Measurements from ENCODE around the gene LTF. TPM values are rescaled to one million over a fixed set of nuclear protein-coding genes. Genes with fewer than 3 reads are reported as not detected.

LTF gene
- total RNA-seq, 1 donor from 2014 or later: not detected

DNA sequence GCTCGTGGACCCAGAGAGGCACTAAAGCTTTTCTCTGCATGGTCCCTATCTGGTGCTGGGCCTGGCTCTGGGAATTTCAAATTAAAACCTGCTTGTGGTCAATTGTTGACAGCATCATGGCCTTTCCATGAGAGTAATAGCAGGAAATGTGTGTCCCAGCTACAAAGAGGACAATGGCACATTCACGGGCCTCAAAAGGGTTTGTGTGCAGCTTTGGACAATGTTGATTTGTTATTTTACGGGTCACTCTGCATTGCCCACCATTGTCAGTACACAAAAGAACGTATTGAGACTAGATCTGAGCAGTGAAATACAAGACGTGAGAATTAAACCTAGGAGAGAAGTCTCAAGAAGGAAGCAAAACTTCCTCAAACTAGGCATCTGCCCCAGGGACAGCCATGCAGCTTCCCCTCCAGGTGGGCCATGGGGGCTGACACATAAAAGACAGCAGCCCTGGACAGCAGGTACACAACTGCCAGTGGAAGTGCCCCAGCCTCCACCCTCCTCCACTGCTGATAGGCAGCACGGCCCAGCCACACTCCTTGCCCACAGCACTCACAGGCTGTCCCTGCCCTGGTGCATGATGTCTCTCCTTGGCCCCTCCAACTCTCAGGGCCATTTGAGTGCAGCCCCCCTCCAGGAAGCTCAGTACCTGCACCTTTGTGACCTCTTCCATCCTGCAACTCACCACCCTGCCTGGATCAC, 15.9 kb upstream of the LTF start:
- no peaks in the 10 kb centered on the region for H3K79me2 ChIP-seq (ENCODE audit: insufficient read depth, low read length)
- peaks cover 7% of the 10 kb centered on the region for H3K4me1 ChIP-seq (ENCODE audit: insufficient read depth, low read length)
- H3K9me3 ChIP-seq (ENCODE audit: insufficient read depth, low read depth, low read length): no peaks in the 10 kb centered on the region
- H3K36me3 ChIP-seq (ENCODE audit: insufficient read depth, low read length): no peaks in the 10 kb centered on the region
- no peak overlapping the region for H3K27ac ChIP-seq (ENCODE audit: low read depth, low read length)
- Mint-ChIP-seq H3K27me3 (ENCODE audit: low read depth, unreplicated experiment) (peaks cover 20% of the 10 kb centered on the region), H3K9me3 (ENCODE audit: unreplicated experiment) (peaks cover 2% of the 10 kb centered on the region), H3K36me3 (ENCODE audit: low read depth, unreplicated experiment) (no peaks in the 10 kb centered on the region), H3K4me3 (ENCODE audit: unreplicated experiment) (no peak overlapping the region), H3K4me1 (ENCODE audit: low read depth, unreplicated experiment) (peaks cover 13% of the 10 kb centered on the region), H3K27ac (ENCODE audit: unreplicated experiment) (no peak overlapping the region)
- TF ChIP-seq, protein P1, sequence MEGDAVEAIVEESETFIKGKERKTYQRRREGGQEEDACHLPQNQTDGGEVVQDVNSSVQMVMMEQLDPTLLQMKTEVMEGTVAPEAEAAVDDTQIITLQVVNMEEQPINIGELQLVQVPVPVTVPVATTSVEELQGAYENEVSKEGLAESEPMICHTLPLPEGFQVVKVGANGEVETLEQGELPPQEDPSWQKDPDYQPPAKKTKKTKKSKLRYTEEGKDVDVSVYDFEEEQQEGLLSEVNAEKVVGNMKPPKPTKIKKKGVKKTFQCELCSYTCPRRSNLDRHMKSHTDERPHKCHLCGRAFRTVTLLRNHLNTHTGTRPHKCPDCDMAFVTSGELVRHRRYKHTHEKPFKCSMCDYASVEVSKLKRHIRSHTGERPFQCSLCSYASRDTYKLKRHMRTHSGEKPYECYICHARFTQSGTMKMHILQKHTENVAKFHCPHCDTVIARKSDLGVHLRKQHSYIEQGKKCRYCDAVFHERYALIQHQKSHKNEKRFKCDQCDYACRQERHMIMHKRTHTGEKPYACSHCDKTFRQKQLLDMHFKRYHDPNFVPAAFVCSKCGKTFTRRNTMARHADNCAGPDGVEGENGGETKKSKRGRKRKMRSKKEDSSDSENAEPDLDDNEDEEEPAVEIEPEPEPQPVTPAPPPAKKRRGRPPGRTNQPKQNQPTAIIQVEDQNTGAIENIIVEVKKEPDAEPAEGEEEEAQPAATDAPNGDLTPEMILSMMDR (IDR thresholded peaks at IDR 0.05; ENCODE audit: insufficient read depth, low read depth, low read length): no peak
- no peak for TF ChIP-seq EZH2 (IDR thresholded peaks at IDR 0.05; ENCODE audit: insufficient read depth, low read length)
- FAIRE-seq (no peak), DNase-seq (ENCODE audit: low read depth) (no peak)
- H3K9ac ChIP-seq (ENCODE audit: low read length): no peak overlapping the region
- H3K4me3 ChIP-seq (ENCODE audit: insufficient read depth, low read depth, low read length): no peak overlapping the region
- no peak overlapping the region for H2AFZ ChIP-seq (ENCODE audit: low read depth, low read length)
- H3K4me2 ChIP-seq (ENCODE audit: low read length): no peak overlapping the region
- no peaks in the 10 kb centered on the region for H4K20me1 ChIP-seq (ENCODE audit: insufficient read depth, low read length)
- peaks cover 15% of the 10 kb centered on the region for H3K27me3 ChIP-seq (ENCODE audit: insufficient read depth, low read length)

DNA sequence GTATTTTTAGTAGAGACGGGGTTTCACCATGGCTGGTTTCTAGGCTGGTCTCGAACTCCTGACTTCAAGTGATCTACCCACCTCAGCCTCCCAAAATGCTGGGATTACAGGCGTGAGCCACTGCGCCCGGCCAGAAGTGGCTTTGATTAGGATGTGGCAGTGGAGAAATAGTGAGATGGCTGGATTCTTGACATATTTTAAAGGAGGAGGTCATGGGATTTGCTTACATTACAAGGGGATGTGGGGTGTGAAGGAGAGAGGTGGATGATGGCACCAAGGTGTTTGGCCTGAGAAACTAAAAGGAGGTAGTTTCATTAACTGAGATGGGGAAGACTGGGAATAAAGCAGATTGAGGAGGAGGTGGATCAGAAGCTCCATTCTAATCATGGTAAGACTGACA, 15.0 kb upstream of the LTF start:
- Mint-ChIP-seq H3K27me3 (ENCODE audit: low read depth, unreplicated experiment) (peaks cover 20% of the 10 kb centered on the region), H3K36me3 (ENCODE audit: low read depth, unreplicated experiment) (no peaks in the 10 kb centered on the region), H3K27ac (ENCODE audit: unreplicated experiment) (no peak overlapping the region), H3K4me3 (ENCODE audit: unreplicated experiment) (no peak overlapping the region), H3K9me3 (ENCODE audit: unreplicated experiment) (peaks cover 7% of the 10 kb centered on the region), H3K4me1 (ENCODE audit: low read depth, unreplicated experiment) (peaks cover 13% of the 10 kb centered on the region)
- Histone ChIP-seq H3K4me1 (ENCODE audit: insufficient read depth, low read length) (peaks cover 7% of the 10 kb centered on the region), H3K79me2 (ENCODE audit: insufficient read depth, low read length) (no peaks in the 10 kb centered on the region), H3K9ac (ENCODE audit: low read length) (no peak overlapping the region), H2AFZ (ENCODE audit: low read depth, low read length) (no peak overlapping the region), H3K9me3 (ENCODE audit: insufficient read depth, low read depth, low read length) (no peaks in the 10 kb centered on the region), H3K27me3 (ENCODE audit: insufficient read depth, low read length) (peaks cover 15% of the 10 kb centered on the region), H4K20me1 (ENCODE audit: insufficient read depth, low read length) (no peaks in the 10 kb centered on the region), H3K4me2 (ENCODE audit: low read length) (no peak overlapping the region), H3K36me3 (ENCODE audit: insufficient read depth, low read length) (no peaks in the 10 kb centered on the region), H3K4me3 (ENCODE audit: insufficient read depth, low read depth, low read length) (no peak overlapping the region), H3K27ac (ENCODE audit: low read depth, low read length) (no peak overlapping the region)
- no peak for DNase-seq (ENCODE audit: low read depth)
- TF ChIP-seq, protein P1 (IDR thresholded peaks at IDR 0.05; ENCODE audit: insufficient read depth, low read depth, low read length): no peak
- TF ChIP-seq EZH2 (IDR thresholded peaks at IDR 0.05; ENCODE audit: insufficient read depth, low read length): no peak
- FAIRE-seq: no peak

DNA sequence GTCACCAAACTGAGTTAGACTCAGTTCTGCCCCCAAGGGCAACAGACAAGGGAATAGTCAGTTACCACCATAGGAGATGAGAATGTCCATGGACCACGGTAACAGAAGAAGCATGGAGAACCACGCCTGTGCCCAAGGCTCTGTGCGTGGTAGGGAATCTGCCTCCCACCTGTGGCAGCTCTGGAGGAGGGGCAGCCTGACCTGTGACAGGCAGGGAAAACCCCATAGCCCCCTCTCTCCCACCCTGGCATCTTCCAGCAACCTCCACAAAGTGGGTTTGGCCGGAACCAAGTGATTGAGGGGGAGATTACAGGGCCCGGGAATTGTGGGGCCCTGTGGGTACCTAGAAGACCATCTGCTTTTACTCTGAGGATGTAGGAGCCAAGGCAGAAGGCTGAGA, 14.3 kb upstream of the LTF start:
- no peak overlapping the region for H3K4me2 ChIP-seq (ENCODE audit: low read length)
- no peak overlapping the region for H3K4me3 Mint-ChIP-seq (ENCODE audit: unreplicated experiment)
- H3K27ac ChIP-seq (ENCODE audit: low read depth, low read length): no peak overlapping the region
- DNase-seq (ENCODE audit: low read depth) (no peak), FAIRE-seq (no peak)
- no peak overlapping the region for H2AFZ ChIP-seq (ENCODE audit: low read depth, low read length)
- H4K20me1 ChIP-seq (ENCODE audit: insufficient read depth, low read length): no peaks in the 10 kb centered on the region
- peaks cover 7% of the 10 kb centered on the region for H3K4me1 ChIP-seq (ENCODE audit: insufficient read depth, low read length)
- no peaks in the 10 kb centered on the region for H3K36me3 ChIP-seq (ENCODE audit: insufficient read depth, low read length)
- TF ChIP-seq EZH2 (IDR thresholded peaks at IDR 0.05; ENCODE audit: insufficient read depth, low read length): no peak
- H3K27me3 Mint-ChIP-seq (ENCODE audit: low read depth, unreplicated experiment): peaks cover 20% of the 10 kb centered on the region
- no peaks in the 10 kb centered on the region for H3K9me3 ChIP-seq (ENCODE audit: insufficient read depth, low read depth, low read length)
- H3K9ac ChIP-seq (ENCODE audit: low read length): no peak overlapping the region
- no peak overlapping the region for H3K4me3 ChIP-seq (ENCODE audit: insufficient read depth, low read depth, low read length)
- H3K27me3 ChIP-seq (ENCODE audit: insufficient read depth, low read length): peaks cover 15% of the 10 kb centered on the region
- no peaks in the 10 kb centered on the region for H3K79me2 ChIP-seq (ENCODE audit: insufficient read depth, low read length)
- H3K9me3 Mint-ChIP-seq (ENCODE audit: unreplicated experiment): peaks cover 10% of the 10 kb centered on the region
- no peaks in the 10 kb centered on the region for H3K36me3 Mint-ChIP-seq (ENCODE audit: low read depth, unreplicated experiment)
- peaks cover 13% of the 10 kb centered on the region for H3K4me1 Mint-ChIP-seq (ENCODE audit: low read depth, unreplicated experiment)
- no peak overlapping the region for H3K27ac Mint-ChIP-seq (ENCODE audit: unreplicated experiment)

Data from astrocyte (in vitro differentiated cells and primary cell).